HuH-7.5 (cell line): ENCODE data around the gene COL6A2.
"Not testable (repeated sequence)": the region's sequence is repeated elsewhere in the genome, so short reads cannot be mapped to it uniquely, and the experiment has no call there.

Source experiments
- DNase-seq: peaks from one replicate; pipeline ENCODE4 v3.0.0; 2011; ENCODE audit warnings: low spot score

Gene COL6A2

DNA sequence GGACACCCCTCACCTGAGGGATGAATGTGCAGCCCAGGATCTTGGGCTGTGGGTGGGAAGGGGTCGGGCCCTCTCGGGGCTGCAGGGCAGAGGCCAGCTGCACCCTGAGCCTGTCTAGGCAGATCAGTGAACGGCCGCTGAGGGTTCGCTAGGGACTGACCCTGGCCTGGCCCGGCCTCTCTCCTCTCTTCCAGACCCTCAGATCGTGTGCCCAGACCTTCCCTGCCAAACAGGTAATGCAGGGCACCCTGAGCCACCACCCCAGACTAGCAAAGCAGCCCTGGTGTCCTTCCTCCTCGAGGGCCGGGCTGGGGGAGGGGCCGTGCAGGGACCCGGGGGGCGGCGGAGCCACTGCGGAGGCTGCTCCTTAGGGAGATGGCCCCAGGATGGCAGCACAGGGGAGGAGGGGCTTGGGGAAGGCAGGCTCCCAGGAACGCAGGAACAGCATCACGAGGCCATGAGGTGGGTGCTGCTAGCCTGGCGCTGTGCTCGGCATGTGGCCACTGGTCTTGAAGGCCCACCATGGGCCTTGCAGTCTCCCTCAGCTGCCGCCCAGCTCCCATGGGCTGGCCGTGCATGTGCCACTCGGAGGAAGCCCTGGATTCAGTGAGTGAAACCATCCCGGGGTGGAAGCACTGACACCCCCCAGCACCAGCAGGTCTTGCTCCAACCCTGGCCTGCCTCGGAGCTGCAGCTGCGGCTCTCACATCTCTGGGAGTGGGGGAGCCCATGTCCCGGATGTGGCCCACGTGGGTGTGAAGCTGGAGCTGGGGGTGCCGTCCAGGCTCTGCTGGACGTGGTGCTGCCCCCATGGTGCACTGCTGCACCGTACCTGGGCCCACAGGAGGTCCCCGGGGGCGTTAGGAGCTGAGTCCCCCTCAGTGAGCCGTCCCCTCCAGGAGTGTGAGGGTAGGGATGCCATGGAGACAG lies 28.7 kb downstream of the COL6A2 start:
- no peak for DNase-seq

DNA sequence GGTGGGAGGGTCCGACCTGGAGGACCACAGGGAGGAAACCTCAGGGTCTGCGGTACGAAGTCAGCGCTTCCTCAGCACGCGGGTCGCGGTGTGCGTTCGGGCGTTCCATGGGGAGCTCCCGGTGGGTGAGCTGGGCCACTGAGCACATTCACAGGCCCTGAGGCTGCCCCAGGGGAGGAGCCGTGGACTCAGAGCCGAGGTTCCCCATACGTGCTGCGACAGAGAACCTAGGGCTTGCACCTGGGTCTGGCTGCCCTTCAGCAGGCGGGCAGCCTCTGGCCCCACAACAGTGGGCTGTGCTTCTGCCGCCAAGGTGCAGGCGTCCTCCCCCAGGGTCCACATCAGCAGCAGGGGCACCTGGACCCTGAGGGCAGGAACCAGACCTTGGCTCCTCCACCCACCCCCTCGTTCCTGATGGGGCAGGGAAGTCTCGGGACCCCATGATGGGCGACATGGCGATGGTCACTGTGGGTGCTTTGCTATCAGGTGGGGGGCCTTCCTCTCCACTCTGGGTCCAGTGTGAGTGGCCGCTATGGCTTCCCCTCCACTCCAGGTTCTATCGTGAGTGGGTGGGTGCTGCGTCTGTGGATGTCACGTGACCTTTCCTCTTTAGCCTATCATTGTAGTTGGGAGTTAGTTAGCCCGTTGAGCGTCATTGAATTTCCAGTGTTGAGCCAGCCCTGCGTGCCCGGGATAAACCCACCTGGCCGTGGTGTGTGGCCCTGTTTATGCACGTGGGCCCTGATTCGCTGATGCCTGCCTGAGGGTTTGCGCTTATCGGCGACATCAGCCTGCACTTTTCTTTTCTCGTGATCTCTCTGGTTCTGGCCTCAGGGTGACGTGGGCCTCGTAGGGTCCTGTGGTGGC lies 29.6 kb downstream of the COL6A2 start:
- no peak for DNase-seq

DNA sequence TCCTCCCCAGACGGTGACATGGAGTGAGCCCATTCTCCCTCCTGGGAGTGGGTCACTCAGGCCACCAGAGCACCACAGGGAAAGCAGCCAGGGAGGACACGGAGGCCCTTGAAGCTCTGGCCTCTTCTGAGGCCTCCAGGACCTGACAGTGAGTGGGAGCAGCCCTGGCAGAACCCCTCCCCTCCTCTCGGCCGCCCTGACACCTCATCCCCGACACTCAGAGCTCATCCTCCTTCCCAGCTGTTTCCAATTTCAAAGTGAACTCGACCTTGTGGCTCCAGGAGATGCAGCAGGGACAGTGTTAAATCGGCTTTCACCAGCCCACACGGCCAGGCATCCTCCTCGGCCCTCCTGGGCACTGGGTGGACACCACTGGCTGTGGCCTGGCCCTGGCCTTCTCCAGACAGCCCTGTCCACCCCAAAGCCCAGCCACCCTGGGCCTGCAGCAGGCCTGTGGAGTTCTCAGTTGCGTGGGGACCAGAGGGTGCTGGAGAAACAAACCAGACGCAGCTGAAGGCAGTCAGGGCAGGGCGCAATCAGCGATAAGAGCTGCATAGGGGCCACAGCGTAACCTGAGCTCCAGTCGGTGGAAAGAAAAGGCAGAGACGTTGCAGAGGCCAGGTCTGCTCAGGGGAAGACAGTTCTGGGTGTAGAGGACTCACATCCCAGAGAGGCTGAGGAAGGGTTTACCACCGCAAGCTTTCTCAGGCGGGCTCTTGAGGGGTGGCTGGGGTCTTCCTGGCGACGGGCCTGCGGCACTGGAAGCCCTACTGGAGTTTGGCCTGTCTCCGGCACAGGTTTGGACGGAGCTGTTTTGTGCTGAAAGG lies 30.4 kb downstream of the COL6A2 start:
- DNase-seq = no peak

DNA sequence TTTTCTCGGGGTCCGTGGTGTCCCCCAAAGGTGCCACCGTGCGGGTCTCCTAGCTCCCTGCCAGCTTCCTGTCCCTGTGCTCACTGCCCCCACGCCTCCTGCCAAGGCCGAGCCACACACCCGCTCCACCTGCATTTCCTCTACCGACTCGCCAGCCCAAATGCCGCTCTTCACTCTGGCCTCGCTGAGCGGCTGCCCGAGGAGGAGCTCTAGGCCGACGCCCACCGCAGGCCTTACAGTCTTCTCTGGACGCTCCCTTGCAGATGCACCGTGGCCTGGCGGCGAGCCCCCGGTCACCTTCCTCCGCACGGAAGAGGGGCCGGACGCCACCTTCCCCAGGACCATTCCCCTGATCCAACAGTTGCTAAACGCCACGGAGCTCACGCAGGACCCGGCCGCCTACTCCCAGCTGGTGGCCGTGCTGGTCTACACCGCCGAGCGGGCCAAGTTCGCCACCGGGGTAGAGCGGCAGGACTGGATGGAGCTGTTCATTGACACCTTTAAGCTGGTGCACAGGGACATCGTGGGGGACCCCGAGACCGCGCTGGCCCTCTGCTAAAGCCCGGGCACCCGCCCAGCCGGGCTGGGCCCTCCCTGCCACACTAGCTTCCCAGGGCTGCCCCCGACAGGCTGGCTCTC lies 31.1 kb downstream of the COL6A2 start:
- no peak for DNase-seq

DNA sequence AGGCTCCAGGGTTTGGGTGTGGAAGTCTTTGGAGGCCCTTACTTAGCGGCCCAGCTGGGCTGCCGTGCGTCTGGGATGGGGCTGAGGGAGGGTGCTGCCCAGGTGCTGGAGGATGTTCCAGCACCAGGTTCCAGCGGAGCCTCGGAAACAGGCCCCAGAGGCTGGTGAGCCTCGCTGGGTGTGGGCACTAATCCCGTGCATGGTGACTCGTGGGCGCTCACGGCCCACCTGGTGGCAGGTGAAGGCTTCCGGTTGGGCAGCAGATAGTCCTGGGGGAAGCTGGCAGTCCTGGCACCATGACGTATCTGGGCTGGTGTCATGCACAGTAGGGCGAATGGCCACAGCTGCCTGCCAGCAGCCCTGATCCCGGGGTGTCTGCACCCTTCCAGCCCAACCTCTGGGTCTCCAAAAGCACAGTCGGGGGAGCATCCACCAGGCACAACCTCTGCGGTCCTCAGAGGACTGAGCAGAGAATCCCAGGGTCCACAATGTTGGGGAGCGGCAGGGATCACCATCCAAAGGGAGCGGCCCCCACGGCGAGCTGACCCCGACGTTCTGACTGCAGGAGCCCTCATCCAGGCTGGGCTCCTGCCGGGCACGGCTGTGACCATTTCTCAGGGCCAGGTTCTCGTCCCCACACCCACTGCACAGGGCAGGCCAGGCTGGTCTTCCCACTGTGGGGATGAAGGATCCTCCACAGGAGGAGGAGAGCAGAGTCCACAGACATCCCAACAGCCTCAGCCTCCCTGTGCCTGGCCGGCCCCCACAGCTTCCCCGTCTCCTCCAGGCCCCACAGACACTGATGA lies 32.1 kb downstream of the COL6A2 start:
- no peak for DNase-seq

DNA sequence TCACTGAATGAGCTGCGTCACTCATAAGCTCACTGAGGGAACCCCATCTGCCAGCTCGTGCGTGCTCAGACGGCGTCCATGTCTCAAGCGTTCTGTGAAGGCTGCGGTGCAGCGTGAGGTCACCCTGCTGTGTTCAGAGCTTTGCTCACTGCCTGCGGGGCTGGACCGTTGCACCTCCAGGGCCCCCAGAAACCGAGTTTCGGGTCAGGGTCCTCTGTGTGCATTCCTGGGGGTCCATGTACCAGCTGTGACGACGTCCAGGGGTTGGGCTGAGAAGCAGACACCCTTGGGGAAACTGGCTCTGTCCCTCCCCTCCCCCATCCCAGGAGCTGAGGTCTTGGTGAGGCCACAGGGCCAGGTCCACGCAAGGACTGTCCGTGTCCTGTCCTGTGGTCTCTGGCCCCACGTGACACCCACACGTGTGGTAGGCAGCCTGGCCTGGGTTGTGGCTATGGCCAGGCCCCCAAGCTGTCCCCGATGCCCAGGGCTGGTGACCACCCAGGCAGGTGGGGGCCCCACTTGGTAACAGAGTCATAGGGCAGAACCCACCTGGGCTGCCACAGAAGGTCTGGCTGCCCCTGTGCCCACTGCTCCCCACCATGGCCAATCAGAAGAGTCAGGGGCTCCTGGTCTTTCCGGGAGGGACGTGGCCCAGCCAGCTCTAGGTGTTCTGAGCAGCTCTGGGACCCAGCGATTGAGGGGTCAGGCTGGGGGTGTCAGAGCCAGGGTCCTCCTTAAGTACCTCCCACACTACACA lies 33.1 kb downstream of the COL6A2 start:
- no peak for DNase-seq

DNA sequence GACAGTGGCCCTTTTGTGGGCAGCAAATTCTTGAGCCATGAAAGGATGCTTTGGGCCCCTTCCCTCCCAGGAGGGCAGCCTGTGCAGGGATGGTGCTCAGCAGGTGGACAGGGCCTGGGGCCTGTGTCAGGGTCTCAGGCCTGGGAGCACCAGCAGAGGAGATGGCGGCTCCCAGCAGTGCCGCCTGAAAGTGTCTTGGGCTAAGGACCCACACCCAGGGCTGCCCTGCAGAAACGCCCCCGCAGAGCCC lies 33.6 kb downstream of the COL6A2 start:
- DNase-seq = no peak

DNA sequence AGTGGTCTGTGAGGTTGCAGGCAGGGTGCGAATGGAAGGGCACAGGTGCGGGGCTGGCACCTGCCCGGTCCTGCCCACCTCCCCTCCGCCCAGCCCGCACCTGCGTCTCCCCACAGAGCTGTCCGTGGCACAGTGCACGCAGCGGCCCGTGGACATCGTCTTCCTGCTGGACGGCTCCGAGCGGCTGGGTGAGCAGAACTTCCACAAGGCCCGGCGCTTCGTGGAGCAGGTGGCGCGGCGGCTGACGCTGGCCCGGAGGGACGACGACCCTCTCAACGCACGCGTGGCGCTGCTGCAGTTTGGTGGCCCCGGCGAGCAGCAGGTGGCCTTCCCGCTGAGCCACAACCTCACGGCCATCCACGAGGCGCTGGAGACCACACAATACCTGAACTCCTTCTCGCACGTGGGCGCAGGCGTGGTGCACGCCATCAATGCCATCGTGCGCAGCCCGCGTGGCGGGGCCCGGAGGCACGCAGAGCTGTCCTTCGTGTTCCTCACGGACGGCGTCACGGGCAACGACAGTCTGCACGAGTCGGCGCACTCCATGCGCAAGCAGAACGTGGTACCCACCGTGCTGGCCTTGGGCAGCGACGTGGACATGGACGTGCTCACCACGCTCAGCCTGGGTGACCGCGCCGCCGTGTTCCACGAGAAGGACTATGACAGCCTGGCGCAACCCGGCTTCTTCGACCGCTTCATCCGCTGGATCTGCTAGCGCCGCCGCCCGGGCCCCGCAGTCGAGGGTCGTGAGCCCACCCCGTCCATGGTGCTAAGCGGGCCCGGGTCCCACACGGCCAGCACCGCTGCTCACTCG lies 34.1 kb downstream of the COL6A2 start:
- no peak for DNase-seq

DNA sequence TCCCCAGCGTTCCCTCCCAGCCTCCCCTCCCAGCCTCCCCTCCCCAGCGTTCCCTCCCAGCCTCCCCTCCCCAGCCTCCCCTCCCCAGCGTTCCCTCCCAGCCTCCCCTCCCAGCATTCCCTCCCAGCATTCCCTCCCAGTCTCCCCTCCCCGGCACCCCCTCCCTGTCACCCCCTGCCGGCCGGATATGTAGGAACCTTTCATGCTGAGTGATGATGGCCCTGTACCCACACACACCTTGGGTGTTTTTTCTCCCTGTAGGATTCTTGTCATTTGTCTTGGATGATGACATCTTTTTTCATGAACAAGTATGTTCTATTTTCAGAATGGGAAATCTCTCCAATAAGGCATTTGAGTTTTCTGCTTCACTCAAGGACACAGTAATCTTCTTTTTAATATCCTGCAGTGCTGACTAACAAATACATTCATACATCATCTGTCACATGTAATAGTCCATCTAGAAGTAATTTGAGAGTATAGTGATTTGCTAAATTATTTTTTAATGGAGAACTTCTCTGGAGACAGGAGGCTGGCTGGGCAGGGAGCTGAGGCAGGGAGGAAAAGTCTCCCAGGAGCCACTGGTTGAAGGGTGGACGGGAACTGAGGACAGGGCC lies 38.0 kb downstream of the COL6A2 start:
- DNase-seq = no peak

DNA sequence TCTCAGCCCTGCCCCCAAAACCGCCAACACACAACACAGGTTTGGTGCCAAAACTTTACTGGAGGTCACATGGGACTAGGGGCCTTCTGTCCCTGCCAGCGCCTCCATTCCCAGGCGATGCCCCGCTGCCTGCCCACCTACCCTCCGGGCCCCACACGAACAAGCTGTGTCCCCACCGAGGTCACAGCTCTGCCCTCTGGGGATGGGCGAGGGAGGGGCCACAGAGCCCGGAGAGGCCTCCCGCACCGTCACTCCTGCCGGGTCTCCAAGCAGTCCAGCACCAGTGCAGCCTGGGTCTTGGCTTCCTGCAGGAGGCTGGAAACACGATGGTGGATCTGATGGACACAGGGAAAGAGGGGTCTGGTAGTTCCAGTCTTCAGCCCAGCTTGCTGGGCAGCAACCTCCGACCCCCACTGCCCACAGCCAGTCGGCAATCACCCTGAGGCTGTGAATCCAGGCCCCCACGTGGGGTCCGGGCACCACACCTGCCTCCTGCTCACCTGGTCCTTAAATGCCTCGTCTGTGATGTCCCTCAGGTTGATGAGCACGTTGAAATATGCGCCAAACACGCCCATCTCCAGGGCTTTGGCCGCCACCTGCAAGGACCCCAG lies 38.9 kb downstream of the COL6A2 start:
- DNase-seq = no peak

DNA sequence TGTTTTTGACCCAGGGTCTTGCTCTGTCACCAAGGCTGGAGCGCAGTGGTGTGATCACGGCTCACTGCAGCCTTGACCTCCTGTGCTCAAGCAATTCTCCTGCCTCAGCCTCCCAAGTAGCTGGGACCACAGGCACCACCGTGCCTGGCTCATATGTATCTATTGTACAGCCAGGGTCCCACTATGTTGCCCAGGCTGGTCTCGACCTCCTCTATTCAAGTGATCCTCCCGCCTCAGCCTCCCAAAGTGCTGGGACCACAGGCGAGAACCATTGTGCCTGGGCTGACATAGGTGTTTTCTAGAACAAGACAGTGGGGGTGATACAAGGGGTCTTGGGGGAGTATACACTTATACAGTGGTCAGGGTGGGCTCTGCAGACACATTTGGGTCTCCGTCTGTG lies 40.0 kb downstream of the COL6A2 start:
- no peak for DNase-seq

DNA sequence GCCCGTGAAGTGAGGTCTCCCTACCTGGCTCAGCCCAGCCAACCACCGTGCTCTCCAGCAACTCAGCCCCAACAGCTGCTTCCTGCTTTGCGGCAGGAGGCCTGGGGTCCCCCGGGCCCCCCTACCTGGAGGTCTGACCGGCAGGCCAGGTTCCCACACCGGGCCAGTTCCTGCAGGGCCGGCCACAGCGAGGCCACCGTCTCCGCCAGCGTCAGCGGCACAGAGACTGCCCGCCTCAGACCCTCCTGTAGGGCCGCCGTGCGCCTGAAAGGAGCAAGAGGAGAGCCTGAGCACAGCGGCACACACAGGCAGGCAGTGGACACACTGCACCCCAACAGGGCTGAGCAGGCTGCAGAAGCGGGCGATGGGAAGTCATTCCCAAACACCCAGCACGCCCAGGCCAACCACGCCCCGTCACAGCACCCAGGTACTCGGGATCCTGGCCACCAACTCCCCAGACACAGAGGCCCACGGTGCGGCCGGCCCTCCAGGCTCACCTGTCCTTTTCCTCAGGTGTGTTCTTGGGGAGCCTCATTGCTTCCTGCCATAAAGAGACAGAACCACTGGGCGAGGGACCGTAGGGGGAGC lies 40.6 kb downstream of the COL6A2 start:
- no peak for DNase-seq

DNA sequence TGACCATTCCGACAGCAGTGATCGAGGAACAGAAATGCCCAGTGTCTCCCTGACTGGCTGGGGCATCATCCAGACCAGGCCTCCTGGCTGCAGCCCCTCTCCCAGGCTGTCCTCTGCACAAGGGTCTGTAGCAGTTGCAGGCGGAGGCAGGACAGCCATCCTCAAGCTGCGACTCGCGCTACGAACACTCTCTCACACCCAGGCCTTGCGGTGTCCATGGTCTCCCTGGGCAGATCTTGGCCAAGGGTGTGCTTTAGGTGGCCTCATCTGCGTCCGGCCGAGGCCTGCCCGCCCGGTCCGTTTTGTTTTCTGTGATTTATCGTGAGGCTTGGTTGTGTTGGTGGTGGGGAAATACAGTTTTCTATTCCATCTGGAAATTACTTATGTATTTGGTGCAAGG lies 41.8 kb downstream of the COL6A2 start:
- no peak for DNase-seq

DNA sequence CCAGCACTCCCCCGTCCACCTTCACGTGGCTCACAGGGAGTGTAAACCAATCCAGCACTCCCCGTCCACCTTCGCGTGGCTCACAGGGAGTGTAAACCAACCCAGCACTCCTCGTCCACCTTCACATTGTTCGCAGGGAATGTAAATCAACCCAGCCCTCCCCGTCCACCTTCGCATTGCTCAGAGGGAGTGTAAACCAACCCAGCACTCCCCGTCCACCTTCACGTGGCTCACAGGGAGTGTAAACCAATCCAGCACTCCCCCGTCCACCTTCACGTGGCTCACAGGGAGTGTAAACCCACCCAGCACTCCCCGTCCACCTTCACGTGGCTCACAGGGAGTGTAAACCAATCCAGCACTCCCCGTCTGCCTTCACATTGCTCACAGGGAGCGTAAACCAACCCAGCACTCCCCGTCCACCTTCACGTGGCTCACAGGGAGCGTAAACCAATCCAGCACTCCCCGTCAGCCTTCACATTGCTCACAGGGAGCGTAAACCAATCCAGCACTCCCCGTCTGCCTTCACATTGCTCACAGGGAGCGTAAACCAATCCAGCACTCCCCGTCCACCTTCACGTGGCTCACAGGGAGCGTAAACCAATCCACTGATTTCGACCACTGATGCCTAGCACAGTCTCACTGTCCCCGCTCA lies 42.6 kb downstream of the COL6A2 start:
- not testable (repeated sequence) for DNase-seq

DNA sequence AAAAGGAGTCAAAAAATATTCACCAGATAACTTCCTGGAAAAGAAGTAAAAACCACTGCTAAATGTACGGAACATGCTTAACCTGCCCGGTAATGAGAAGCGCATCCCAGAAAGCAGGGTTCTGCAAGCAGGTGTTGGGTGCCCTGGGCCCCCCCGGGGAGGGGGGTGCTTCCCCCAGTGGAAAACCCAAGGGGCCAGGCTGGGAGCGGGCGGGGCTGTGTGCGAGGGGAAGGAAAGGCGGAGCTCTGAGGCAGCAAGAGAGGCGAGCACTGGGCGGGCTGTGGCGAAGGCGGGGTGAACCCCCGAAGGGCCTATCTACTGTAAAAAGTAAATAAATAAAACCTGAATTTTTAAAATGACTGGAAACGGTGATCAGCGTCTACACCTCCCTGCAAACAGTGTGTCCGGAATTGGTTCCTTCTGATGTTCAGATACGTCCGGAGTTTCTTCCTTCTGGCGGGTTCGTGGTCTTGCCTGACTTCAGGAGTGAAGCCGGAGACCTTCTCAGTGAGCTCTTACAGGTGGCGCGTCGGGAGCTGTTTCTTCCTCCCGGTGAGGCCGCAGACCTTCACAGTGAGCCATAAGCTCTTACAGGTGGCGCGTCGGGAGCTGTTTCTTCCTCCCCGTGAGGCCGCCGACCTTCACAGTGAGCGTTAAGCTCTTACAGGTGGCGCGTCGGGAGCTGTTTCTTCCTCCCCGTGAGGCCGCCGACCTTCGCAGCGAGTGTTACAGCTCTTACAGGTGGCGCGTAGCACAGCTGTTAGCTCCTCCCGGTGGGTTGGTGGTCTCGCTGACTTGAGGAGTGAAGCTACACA lies 44.1 kb downstream of the COL6A2 start:
- DNase-seq = no peak

DNA sequence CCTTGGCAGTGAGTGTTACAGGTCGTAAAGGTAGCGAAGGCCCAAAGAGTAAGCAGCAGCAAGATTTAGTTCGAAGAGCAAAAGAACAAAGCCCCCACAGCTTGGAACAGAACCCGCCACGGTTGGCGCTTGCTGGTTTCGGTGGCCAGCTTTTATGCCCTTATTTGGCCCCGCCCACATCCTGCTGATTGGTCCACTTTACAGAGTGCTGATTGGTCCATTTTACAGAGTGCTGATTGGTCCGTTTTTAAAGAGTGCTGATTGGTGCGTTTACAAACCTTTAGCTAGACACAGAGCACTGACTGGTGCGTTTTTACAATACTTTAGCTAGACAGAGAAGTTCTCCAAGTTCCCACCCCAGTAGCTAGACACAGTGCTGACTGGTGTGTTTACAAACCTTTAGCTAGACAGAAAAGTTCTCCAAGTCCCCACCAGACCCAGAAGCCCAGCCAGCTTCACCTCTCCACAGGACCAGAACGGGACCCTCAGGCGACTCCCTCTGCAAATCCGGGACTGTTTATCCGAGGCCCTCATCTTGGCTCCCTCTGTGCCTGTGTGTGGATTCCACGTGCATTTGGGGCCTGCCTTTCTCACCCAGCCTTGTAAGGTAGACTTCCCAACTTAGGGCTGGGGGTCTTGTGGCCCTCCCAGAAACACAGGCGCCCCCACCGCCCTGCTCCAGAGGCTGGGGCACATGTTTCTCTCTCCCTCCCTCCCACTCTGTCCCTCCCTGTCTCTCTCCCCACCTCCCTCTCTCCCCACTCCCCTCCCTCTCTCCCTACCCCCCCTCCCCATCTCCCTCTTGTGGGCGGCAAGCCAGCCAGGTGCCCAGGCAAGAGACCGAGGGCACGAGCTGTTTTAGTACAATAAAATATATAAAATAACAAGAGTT lies 44.9 kb downstream of the COL6A2 start:
- no peak for DNase-seq
